Fibroblast of villous mesenchyme (primary cell): ENCODE measurements around the gene ZSWIM1. TPM values are rescaled to one million over a fixed set of nuclear protein-coding genes. Genes with fewer than 3 reads are reported as not detected.
A peak's percentile ranks its signal among the peaks of the same experiment; 100 is the strongest.
"Not testable (repeated sequence)": the region's sequence is repeated elsewhere in the genome, so short reads cannot be mapped to it uniquely, and the experiment has no call there.

Experiments used
- DNase-seq: peaks from one replicate; pipeline ENCODE4 v3.0.0-alpha.2; 2010; ENCODE audit warnings: low read depth
- H3K4me3 ChIP-seq: 2 replicates; pipeline ENCODE4 v1.5.1; 2011; ENCODE audit warnings: low read depth, mild to moderate bottlenecking, low read length
- CTCF ChIP-seq: IDR thresholded peaks from 2 replicates; pipeline ENCODE4 v1.5.1; 2012; ENCODE audit warnings: low read depth, mild to moderate bottlenecking, low read length; ENCODE audit not compliant: insufficient read depth
- total RNA-seq: library from RNA; depleted of rRNA; stranded (reverse); fragments of >200 nt; gene quantifications from 2 replicates; pipeline ENCODE4 v1.2.3, GENCODE V29; 2012

The ZSWIM1 gene
- total RNA-seq, 1 donor, result 9.1 TPM

- no peak for TF ChIP-seq CTCF
- DNase-seq, result peak; percentile 92
These were observed 43.6 kb downstream of the ZSWIM1 start for GRCh38 chr20:45924391-45925261.

GRCh38 chr20:45925821-45926506 is 44.9 kb downstream of the ZSWIM1 start:
- no peak overlapping the region for H3K4me3 ChIP-seq
- no peak for DNase-seq
- TF ChIP-seq CTCF, result no peak

More at GRCh38 chr20:45924391-45925261, 43.6 kb downstream of the ZSWIM1 start:
- no peak overlapping the region for H3K4me3 ChIP-seq

GRCh38 chr20:45926731-45927070 is 45.7 kb downstream of the ZSWIM1 start:
- no peak for TF ChIP-seq CTCF
- DNase-seq, result no peak
- H3K4me3 ChIP-seq, result no peak overlapping the region

GRCh38 chr20:45927071-45927878 is 46.2 kb downstream of the ZSWIM1 start:
- H3K4me3 ChIP-seq, result no peak overlapping the region
- no peak for DNase-seq
- no peak for TF ChIP-seq CTCF

- not testable (repeated sequence) for DNase-seq, H3K4me3 ChIP-seq
These were observed 50.7 kb downstream of the ZSWIM1 start for GRCh38 chr20:45931680-45932079.

- peak overlapping the region; percentile 87 for H3K4me3 ChIP-seq
- peak; percentile 76 for DNase-seq
- peak; percentile 35 for TF ChIP-seq CTCF
These were observed 52.4 kb downstream of the ZSWIM1 start for GRCh38 chr20:45933266-45934045.
